ENCODE measurements around the gene ATP6V1D.

DNA sequence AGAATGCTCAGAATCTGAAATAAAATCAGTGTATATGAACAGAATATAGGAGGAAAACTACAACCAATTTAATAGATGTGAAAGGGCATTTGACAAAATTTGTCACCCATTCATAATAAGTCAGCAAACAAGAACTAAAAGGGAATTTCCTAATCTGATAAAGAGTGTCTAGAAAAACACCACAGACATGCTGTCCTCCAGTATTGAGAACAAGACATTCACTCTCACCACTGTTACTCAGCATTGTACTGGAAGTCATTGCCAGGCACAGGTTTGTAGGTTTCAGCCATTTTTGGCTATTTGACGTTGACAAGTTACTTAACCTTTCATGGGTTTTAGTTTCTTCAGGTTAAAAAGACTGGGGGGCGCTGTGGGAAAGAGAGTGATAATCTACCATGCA lies 13.7 kb upstream of the ATP6V1D start:
- TF ChIP-seq, protein P1, sequence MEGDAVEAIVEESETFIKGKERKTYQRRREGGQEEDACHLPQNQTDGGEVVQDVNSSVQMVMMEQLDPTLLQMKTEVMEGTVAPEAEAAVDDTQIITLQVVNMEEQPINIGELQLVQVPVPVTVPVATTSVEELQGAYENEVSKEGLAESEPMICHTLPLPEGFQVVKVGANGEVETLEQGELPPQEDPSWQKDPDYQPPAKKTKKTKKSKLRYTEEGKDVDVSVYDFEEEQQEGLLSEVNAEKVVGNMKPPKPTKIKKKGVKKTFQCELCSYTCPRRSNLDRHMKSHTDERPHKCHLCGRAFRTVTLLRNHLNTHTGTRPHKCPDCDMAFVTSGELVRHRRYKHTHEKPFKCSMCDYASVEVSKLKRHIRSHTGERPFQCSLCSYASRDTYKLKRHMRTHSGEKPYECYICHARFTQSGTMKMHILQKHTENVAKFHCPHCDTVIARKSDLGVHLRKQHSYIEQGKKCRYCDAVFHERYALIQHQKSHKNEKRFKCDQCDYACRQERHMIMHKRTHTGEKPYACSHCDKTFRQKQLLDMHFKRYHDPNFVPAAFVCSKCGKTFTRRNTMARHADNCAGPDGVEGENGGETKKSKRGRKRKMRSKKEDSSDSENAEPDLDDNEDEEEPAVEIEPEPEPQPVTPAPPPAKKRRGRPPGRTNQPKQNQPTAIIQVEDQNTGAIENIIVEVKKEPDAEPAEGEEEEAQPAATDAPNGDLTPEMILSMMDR (IDR thresholded peaks at IDR 0.05; ENCODE audit: borderline replicate concordance, extremely low read depth, low read length, poor library complexity, severe bottlenecking) = no peak
- no peak for TF ChIP-seq EZH2 (IDR thresholded peaks at IDR 0.05; ENCODE audit: borderline replicate concordance, low read depth, low read length, severe bottlenecking)
